ENCODE data around the gene DUSP11.

DUSP11 gene

DNA sequence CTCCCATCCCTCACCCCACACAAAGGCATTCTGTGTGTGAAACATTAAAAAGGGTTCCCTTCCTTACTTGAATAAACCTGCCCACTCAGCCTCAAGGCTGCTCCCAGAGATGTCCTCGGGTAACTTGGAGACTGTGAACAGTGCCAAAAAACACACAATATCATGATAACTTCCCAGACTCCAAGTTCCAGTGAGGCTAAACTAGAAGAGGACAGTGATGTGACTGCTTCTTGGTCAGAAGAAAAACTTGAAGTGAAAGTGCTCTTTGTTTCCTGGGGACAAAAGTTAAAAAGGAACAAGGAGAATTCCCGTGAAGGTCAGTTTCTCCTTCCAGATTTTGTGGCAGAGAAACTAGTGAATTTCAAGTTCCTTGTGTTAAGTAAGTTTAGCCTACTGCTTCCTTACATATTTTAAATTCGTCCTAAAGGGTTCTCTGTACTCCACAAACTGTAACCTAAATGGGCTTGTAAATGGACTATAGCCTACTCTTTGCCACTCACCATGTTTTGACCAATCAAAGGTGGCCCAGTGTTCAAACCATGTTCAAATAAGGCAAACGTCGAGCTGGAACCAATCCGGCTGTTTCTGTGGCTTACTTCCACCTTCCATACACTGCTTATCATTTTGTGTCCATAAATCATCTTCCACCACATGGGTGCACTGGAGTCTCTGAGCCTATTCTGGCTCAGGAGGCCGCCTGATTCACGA lies 63.2 kb downstream of the DUSP11 start:
- DNase-seq, result no peak

DNA sequence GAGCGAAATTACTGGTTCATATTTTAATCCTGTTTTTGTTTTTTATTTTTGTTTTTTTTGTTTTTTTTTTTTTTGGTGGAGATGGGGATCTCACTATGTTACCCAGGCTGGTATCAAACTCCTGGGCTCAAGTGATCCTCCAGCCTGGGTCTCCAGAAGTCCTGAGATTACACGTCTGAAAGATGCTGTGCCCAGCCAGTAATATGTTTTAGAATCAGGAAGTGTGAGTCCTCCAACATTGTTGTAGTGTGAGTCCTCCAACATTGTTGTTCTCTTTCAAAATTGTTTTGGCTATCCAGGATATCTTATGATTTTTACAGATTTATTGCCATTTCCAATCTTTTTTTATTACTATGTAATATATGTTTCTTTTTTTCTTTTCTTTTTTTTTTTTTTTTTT lies 65.8 kb downstream of the DUSP11 start:
- no peak for DNase-seq
